Spinal cord (tissue), 10 donors: ENCODE measurements around the gene KLF7. TPM values are rescaled to one million over a fixed set of nuclear protein-coding genes. Genes with fewer than 3 reads are reported as not detected.

ENCODE experiments used
- DNase-seq, 6 donors: peaks; one replicate each; pipeline versions ENCODE4 v3.0.0 to v3.0.0-alpha.2; 2013 to 2015; ENCODE audit warnings: low spot score in 6 of 6, low read depth in 4 of 6
- H3K27ac ChIP-seq: one replicate; pipeline ENCODE4 v1.5.1; 2013; ENCODE audit warnings: low read depth, low read length, control low read depth
- H3K27me3 ChIP-seq: one replicate; pipeline ENCODE4 v1.6.1; 2013; ENCODE audit warnings: low read length; ENCODE audit not compliant: control insufficient read depth, insufficient read depth
- H3K36me3 ChIP-seq: one replicate; pipeline ENCODE4 v1.6.1; 2013; ENCODE audit warnings: low read length; ENCODE audit not compliant: control insufficient read depth, insufficient read depth
- H3K4me1 ChIP-seq: one replicate; pipeline ENCODE4 v1.6.1; 2013; ENCODE audit warnings: low read length; ENCODE audit not compliant: control insufficient read depth, insufficient read depth
- H3K4me3 ChIP-seq: one replicate; pipeline ENCODE4 v1.5.1; 2013; ENCODE audit warnings: low read depth, low read length, control low read depth
- H3K9me3 ChIP-seq: one replicate; pipeline ENCODE4 v1.6.1; 2013; ENCODE audit warnings: low read length; ENCODE audit not compliant: control insufficient read depth, insufficient read depth
- WGBS: methylation state at CpG from one replicate; pipeline ENCODE4 v1.1.5; 2013; ENCODE audit warnings: missing lambda C conversion rate; ENCODE audit not compliant: insufficient coverage; 5-methylcytosine and 5-hydroxymethylcytosine counted together
- polyA plus RNA-seq, 2 donors: library from polyadenylated mRNA; unstranded; fragments of 120-200 nt; gene quantifications; one replicate each; pipeline ENCODE4 v1.2.1, GENCODE V29; 2013; ENCODE audit not compliant: insufficient read length in 2 of 2
- total RNA-seq, 2 donors: library from RNA; depleted of rRNA in 1 of 2; stranded (reverse); fragments of 120-200 nt in 1 of 2; fragments of >200 nt in 1 of 2; gene quantifications; one replicate each; pipeline versions ENCODE4 v1.2.3 to v1.2.4, GENCODE V29; 2013 to 2014
- donor health status: healthy.

Gene KLF7
- total and polyA plus RNA-seq, 4 donors, result 18.2 to 30.0 (median 26.3) TPM

- Histone ChIP-seq H3K27ac (peak overlapping the region; percentile 49), H3K36me3 (no peaks in the 10 kb centered on the region), H3K27me3 (no peaks in the 10 kb centered on the region), H3K9me3 (no peaks in the 10 kb centered on the region), H3K4me3 (no peak overlapping the region), H3K4me1 (peaks cover 18% of the 10 kb centered on the region)
- no peak for DNase-seq
- no CpG with 5 or more reads among the region's 1 CpG for whole genome bisulfite sequencing
Measured at GRCh38 chr2:207153266-207153975, 12.3 kb downstream of the KLF7 start.

GRCh38 chr2:207151048-207151447 is 14.7 kb downstream of the KLF7 start:
- WGBS, result 52% methylated on average over 6 of the region's 6 CpGs
- Histone ChIP-seq H3K27ac (peak overlapping the region; percentile 4), H3K9me3 (no peaks in the 10 kb centered on the region), H3K4me3 (no peak overlapping the region), H3K36me3 (no peaks in the 10 kb centered on the region), H3K27me3 (no peaks in the 10 kb centered on the region), H3K4me1 (peaks cover 19% of the 10 kb centered on the region)
- DNase-seq, result peak in 1 of 6 donors; percentile 59

GRCh38 chr2:207150284-207150683 is 15.5 kb downstream of the KLF7 start:
- H3K27me3 ChIP-seq, result no peaks in the 10 kb centered on the region
- no peak for DNase-seq
- 50% methylated on average over 2 of the region's 5 CpGs for WGBS
- peaks cover 15% of the 10 kb centered on the region for H3K4me1 ChIP-seq
- H3K36me3 ChIP-seq, result no peaks in the 10 kb centered on the region
- no peak overlapping the region for H3K27ac ChIP-seq
- no peak overlapping the region for H3K4me3 ChIP-seq
- no peaks in the 10 kb centered on the region for H3K9me3 ChIP-seq

- no peak for DNase-seq
- Histone ChIP-seq H3K9me3 (no peaks in the 10 kb centered on the region), H3K36me3 (no peaks in the 10 kb centered on the region), H3K27ac (no peak overlapping the region), H3K4me3 (no peak overlapping the region), H3K4me1 (peaks cover 15% of the 10 kb centered on the region), H3K27me3 (no peaks in the 10 kb centered on the region)
- 71% methylated on average over 2 of the region's 7 CpGs for WGBS
Measured at GRCh38 chr2:207149249-207150213, 16.2 kb downstream of the KLF7 start.

GRCh38 chr2:207148020-207148419 is 17.7 kb downstream of the KLF7 start:
- Histone ChIP-seq H3K36me3 (no peaks in the 10 kb centered on the region), H3K27me3 (no peaks in the 10 kb centered on the region), H3K4me1 (peaks cover 22% of the 10 kb centered on the region), H3K27ac (no peak overlapping the region), H3K4me3 (no peak overlapping the region), H3K9me3 (no peaks in the 10 kb centered on the region)
- 86% methylated on average over 2 of the region's 2 CpGs for WGBS
- DNase-seq, result no peak

GRCh38 chr2:207144173-207144785 is 21.5 kb downstream of the KLF7 start:
- Histone ChIP-seq H3K4me1 (peaks cover 14% of the 10 kb centered on the region), H3K4me3 (no peak overlapping the region)

GRCh38 chr2:207143215-207144172 is 22.3 kb downstream of the KLF7 start:
- DNase-seq, result peak in 2 of 6 donors; percentile 58 to 66
- H3K27ac ChIP-seq, result peak overlapping the region; percentile 90
- H3K36me3 ChIP-seq, result no peaks in the 10 kb centered on the region
- H3K27me3 ChIP-seq, result no peaks in the 10 kb centered on the region
- no peaks in the 10 kb centered on the region for H3K9me3 ChIP-seq
- no peak overlapping the region for H3K4me3 ChIP-seq
- peaks cover 12% of the 10 kb centered on the region for H3K4me1 ChIP-seq
- 23% methylated on average over 10 of the region's 13 CpGs for WGBS

More at GRCh38 chr2:207144173-207144785, 21.5 kb downstream of the KLF7 start:
- WGBS, result 93% methylated on average over 3 of the region's 3 CpGs
- no peaks in the 10 kb centered on the region for H3K36me3 ChIP-seq
- H3K27me3 ChIP-seq, result no peaks in the 10 kb centered on the region
- peak overlapping the region; percentile 90 for H3K27ac ChIP-seq
- no peak for DNase-seq
- H3K9me3 ChIP-seq, result no peaks in the 10 kb centered on the region

- H3K36me3 ChIP-seq, result no peaks in the 10 kb centered on the region
- peak overlapping the region; percentile 90 for H3K27ac ChIP-seq
- H3K9me3 ChIP-seq, result no peaks in the 10 kb centered on the region
- H3K4me1 ChIP-seq, result peaks cover 10% of the 10 kb centered on the region
- H3K27me3 ChIP-seq, result no peaks in the 10 kb centered on the region
- DNase-seq, result no peak
- WGBS, result 53% methylated on average over 2 of the region's 3 CpGs
- H3K4me3 ChIP-seq, result no peak overlapping the region
Measured at GRCh38 chr2:207142461-207142860, 23.3 kb downstream of the KLF7 start.

- no peak overlapping the region for H3K4me3 ChIP-seq
- whole genome bisulfite sequencing, result 61% methylated on average over 2 of the region's 2 CpGs
Measured at GRCh38 chr2:207141386-207141785, 24.4 kb downstream of the KLF7 start.

More at GRCh38 chr2:207141386-207141785, 24.4 kb downstream of the KLF7 start:
- peaks cover 7% of the 10 kb centered on the region for H3K4me1 ChIP-seq
- no peak overlapping the region for H3K27ac ChIP-seq
- no peaks in the 10 kb centered on the region for H3K9me3 ChIP-seq
- H3K27me3 ChIP-seq, result no peaks in the 10 kb centered on the region
- no peaks in the 10 kb centered on the region for H3K36me3 ChIP-seq
- DNase-seq, result no peak
